ENCODE data around the gene TRPM1.
"Not testable (repeated sequence)": the region's sequence is repeated elsewhere in the genome, so short reads cannot be mapped to it uniquely, and the experiment has no call there.

Gene TRPM1

DNA sequence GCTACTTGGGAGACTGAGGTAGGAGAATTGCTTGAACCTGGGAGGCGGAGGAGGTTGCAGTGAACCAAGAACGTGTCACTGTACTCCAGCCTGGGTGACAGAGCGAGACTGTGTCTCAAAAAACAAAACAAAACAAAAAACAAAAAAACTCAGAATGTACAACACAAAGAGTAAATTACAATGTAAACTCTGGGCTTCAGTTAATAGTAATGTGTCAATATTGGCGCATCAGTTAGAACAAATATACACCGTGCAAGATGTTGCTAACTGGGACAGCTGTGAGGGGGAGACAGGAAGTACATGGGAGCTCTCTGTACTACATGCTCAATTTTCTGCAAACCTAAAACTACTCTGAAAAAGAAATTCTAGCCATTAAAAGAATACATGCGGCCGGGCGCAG lies 23.5 kb upstream of the TRPM1 start:
- DNase-seq (ENCODE audit: low read depth in 2 of 2), result no peak

DNA sequence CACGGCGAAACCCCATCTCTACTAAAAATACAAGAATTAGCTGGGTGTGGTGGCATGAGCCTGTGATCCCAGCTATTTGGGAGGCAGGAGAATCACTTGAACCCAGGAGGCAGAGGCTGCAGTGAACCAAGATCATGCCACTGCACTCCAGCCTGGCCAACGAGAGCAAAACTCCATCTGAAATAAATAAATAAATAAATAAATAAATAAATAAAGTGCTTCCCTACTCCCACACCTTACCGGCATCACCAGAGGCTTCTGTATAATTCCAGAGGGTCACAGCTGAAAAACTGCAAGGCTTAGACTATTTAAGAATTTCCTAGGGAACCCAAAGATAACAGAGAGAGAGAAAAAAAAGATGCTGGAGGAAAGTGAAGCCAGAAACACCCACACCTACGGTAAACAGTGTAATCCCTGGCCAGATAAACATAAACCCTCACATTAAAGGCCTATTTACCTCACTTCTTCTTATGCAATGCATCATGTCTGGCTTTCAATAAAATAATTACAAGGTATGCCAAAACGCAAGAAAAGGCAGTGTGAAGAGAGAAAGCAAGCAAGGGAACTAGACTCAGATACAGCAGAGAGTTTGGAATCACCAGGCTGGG lies 15.0 kb upstream of the TRPM1 start:
- DNase-seq (ENCODE audit: low read depth in 2 of 2), result no peak

DNA sequence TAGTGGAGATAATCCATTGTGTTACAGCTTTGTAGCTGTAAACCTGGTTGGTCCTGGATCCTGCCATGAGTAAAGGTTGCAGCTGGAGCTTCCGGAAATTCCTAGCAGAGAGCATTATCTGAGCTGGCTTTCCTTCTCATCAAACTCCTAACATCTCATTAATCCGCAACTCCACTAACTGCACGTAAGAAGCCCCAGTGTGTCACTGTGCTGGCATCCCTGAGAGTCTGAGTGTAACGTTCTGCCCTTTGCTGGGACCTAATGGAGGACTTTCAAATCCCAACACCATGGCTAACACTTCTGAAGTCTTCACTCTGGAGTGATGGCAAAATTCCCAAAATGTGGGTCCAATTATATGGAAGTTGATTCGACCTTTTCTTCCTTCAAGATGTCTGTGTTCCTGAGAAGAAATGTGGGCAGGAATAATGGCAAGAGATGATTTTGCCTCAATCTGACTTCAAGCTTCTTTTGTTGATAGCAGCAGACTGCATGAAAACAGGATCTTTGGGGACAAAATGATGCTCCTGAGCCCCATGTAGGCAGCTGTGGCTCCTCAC lies 9.6 kb upstream of the TRPM1 start:
- no peak for DNase-seq (ENCODE audit: low read depth in 2 of 2)

DNA sequence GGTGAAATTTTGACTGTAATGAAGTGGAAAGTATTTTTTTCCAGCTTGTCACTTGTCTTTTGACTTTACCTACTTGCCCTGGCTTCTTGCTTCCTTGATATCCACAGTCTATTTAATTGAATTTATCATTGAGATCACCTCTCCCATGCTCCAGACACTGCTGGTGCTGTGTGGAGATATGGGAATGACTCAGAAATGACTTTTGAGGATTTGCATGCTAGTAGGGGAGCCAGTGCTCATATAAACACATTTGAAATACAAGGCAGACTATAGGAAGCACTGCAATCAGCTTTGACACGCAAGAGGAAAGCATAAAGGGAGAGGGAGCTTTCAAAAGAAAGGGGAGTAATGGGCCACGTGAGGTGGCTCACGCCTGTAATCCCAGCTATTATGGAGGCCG lies 7.3 kb upstream of the TRPM1 start:
- DNase-seq (ENCODE audit: low read depth in 2 of 2), result no peak

DNA sequence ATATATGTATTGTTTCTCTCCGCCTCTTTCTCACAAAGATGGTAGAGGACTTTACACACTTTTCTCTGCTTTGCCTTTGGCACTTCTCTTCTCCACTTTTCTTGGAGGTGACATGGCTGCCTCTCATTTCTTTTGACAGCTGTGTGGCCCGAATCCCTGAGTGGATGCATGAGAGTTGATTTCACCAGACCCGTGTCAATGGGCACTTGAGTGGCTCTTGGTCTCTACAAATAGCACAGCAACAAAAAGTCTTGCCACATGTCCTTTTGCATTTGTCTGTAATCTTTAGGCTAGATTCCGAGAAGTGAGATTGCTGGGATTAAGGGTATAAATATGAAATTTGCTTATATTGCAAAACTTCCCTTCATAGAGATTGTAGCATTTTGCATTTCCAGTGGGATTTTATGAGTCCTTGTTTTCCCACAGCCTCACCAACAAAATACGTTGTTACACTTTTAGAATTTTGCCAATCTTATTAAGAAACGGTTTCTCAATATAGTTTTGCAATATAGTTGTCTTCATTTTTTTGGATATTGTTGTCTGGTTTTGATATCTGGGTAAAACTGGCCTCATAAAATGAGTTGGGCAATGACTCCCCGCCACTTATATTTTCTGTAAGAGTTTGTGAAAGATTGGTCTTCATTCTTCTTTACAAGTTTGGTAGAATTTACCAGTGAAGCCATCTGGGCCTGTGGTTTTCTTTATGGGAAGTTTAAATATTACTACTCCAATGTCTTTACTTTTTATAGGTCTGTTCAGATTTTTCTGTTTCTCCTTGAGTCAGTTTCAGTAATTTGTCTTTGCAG lies 5.2 kb upstream of the TRPM1 start:
- DNase-seq (ENCODE audit: low read depth in 2 of 2), result no peak

DNA sequence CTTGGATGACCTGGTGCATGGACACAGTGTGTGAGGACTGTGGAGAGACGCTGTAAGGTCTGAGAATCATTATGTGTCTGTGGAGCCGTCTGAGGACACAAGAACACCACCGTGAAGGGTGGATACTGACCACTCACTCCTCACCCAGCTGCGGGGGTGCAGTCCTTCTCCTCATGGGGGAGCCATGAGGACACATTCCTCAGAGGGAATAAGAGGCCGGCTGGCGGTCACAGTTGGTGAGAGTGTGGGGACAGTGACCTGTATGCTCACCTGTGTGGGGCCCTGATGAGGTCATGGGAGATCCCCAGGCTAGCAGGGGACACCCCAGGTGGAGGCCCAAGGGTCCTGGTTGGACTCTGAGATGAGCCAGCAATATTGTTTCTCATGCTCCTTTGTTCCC lies 2.5 kb upstream of the TRPM1 start:
- DNase-seq (ENCODE audit: low read depth in 2 of 2), result no peak

DNA sequence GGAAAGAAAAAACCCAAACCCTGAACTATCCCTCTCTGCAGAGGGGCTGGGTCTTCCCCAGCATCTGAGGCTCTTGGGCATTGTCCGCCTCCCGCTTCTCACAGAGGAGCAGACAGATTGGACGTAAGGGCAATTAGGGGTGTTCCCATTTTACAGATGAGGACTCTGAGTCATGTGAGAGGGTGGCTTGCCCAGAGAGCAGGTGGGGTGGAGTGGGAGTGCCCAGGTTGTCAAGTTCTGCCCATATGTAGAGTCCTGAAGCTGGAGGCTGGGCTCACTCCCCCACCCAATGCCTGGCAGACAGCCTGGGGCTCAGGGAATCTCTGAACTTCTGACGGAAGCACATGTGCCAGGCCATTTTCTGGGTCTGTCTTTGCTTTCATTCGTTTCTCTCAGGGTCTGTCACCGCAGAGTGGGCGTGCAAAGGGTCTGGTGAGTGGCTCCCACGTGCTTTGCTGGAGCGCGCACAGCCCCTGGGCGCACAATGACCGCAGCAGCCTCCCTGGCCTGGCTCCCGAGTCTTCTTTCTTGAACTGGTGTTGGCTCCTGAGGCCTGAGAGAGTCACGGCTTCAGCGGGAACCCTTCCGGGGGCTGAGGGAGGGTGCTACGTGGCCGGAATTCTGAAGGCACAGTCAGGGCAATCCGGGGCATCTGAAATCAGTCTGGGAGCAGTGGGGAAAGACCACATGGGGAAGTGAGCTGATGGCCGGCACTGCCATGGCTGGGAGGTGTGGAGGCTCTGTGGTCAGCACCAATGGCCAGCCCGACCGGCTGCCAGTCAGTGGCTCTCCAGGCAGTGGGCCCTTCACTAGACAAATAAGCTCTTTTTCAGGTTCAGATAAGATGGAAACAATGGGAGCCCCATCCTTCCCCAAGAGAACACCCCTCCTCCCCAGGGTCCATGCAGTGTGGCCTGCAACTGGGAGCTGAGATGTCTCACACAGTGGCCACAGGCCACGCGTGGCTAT lies 1.1 kb upstream of the TRPM1 start:
- no peak for DNase-seq (ENCODE audit: low read depth in 2 of 2)

DNA sequence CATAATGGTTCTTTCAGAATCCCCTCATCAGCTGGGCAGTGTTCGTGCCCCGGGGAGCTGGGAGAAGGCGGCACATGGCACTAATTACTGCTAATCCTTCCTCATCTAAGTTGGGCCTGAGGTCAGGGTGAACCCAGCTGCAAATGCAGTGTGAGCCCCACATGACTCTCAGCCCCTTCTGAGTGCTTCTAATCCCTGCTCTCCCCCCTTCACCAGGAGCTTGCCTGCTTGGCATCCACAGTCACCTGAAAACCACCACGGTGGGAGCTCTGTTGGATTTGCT lies 455 bp upstream of the TRPM1 start:
- no peak for DNase-seq (ENCODE audit: low read depth in 2 of 2)

DNA sequence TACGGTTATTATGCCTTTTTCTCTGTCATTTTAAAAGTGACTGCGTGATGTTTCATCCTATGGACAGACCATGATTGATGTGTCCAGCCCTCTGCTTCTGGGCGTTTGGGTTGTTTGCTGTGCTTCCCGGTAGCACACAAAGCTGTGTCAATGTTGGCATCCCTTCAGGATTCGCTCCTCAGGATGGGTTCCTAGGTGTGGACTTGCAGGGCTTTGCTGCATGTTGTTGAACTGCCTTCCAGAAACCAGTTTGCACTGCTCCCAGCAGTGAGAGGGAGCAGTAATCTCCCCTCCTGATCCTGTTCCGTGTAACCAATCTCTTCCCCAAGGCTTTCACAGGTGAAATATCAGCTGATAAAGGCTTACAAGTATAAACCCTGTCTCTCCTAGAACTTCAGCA lies 787 bp downstream of the TRPM1 start:
- DNase-seq (ENCODE audit: low read depth in 2 of 2), result no peak

DNA sequence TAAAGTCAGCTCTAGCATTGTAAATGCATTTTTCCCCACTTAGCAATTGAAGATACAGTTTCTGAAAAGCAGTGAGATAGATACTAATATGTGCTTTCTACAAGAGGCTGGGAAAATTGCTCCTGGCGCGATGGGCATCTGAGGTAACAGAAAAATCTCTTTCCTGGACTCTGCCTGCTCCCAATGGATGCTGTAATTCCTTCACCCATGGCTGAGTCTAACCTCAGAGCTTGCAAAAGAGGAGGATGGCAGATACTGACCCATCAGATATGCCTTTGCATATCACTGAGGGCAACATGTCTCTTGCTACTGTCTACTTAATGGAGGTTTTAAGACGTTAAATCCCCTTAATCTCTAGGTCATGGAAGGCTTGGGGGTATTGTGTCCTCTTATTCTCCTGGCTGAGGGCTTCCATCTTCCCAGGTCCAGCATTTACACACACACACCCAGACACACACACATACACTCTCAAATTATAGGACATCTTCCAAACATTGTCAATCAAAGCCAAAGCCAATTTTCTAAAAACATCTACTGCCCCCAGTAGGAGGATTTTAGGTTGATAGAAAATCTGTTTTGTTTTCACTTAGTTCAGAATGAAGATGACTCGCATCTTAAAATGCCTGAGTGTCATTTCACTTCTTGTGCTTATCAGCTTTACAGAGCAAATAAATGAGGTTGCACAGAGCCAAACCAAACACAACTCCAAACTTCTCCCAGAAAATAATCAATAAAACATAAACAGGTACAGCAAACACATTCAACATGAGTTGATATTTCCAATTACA lies 2.4 kb downstream of the TRPM1 start:
- DNase-seq (ENCODE audit: low read depth in 2 of 2), result no peak

DNA sequence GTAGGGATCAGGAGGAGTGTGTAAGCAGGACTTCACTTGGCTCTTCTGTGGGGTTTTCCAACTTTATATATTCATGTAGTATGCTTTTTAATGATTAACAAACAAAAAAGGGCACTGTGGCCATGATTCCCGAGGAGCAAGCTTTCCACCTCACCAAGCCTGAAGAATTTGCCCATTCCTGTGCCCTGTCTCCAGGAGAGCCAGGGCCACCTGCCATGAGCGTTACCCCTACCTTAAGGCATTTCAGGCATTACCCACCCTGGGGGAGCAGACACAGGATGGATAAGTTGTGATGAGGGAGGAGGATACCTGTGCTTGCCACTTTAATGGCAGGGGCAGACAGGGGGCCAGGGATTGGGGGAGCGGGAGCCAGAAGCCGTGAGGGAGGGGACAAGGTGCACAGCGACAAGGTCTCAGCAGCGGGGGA lies 3.0 kb downstream of the TRPM1 start:
- DNase-seq (ENCODE audit: low read depth in 2 of 2), result no peak

DNA sequence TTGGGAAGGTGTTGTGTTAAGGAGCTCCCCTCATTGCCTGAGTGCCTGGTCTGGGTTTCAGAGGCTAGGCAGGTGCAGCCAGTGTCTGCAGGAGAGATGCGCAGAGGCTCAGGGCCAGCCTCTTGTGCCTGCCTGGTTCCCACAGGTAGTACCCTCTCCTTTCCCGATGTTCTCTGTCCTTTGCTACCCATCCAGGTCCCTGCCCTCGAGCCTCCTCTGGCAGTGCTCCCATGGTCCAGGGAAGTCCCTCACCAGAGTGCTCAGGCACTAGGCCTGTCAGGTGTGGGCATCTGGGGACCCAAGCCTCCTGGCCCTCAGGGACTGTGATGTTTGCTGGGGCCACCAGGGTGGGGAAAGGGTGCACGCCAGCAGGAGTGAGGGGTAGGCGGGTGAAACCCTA lies 5.0 kb downstream of the TRPM1 start:
- no peak for DNase-seq (ENCODE audit: low read depth in 2 of 2)

DNA sequence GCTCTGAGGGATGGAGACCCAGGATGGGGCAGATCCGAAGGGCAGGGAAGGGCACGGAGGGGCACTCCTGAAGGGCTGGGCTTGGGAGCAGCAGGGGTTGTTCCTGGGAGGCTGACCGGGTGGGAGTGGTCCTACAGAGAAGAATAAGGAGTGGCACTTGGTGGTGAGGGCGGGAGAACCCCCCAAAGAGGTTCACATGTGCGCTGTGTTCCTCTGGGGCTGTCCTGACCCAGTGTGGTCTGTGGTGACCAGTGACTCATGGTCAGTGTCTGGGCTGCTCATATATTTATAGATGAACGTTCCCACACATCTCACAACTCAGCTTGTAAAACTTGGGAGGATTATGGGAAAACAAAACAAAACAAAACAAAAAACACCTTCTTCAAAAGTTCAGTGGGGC lies 10.0 kb downstream of the TRPM1 start:
- no peak for DNase-seq (ENCODE audit: low read depth in 2 of 2)

DNA sequence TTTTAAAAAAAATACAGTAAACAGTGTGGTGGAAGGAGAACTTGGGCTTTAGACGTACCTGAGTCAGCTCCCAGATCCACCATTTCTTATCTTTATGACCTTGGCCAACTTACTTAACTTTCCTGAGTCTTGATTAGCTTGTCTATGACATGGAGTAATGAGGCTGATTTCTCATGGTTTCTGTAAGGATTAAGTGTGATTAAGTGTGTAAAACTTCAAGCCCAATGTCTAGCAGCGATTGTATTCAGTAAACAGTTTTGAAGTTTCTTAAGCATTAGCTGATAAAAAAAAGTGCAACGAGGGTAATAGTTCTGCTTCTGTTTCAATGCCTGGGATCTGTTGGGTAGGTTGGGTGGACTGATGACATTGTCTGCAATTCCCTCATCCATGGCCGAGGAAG lies 10.8 kb downstream of the TRPM1 start:
- DNase-seq (ENCODE audit: low read depth in 2 of 2), result no peak

DNA sequence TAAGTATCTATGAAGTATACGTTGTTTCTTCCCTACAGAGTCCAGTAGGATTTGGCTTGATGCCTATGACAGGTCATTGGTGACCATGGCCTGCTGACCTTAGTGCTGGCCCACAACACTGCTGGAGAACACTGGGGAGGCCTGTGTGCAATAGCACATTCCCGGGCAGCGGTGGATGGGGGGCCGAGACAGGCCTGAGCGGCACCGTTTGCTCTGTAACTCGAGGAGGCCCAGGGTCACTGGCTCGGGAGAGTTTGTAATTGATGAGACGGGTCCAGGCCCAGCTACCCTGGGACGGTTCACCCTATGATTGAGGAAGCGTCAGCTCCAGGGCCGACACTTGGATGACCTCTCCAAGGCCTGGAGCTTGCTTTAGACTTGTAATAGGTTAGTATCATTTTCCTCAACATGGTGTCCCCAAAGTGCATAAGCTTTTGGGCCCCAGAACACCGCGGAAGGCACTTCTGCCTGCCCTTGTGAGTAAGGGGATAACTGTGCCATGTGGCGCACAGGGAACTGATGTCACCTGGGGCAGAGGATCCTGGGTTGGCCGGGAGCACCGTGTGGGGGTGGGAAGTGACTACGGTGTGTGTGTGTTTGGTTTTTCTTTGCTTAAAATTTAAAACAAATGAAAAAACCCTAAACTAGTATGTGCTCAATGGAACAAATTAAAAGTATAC lies 12.0 kb downstream of the TRPM1 start:
- no peak for DNase-seq (ENCODE audit: low read depth in 2 of 2)

DNA sequence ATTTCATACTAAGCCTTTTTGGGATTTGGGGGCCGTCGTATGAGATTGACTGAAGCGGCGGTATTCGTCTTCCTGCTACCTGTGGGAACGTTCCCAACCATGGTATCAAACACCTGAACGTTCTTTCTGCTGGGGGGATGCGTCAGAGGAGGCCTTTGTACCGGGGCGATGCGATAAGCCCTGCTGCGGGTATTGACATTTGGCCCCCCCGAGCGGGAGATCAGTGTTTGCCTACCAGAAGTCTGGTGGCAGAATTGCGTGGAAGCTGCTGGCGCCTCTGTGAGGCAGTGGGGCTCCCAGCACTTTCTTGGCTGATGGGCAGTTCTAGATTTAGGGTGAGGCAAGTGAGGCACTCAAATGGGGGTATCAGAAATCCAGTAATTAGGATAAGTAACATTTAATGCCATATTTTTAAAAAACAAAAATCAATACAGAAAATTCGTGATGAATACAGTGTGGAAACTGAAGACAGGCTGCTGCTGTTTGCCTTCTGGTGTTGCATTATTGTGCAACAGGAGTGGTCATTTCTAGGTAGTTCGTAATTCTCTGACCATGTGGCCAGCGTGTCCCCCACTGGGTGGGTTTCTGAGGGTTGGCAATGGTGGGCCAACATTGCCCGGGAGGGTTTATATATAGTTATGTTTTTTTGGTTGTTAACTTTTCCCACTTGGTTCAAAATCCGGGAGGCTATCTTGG lies 12.7 kb downstream of the TRPM1 start:
- no peak for DNase-seq (ENCODE audit: low read depth in 2 of 2)

DNA sequence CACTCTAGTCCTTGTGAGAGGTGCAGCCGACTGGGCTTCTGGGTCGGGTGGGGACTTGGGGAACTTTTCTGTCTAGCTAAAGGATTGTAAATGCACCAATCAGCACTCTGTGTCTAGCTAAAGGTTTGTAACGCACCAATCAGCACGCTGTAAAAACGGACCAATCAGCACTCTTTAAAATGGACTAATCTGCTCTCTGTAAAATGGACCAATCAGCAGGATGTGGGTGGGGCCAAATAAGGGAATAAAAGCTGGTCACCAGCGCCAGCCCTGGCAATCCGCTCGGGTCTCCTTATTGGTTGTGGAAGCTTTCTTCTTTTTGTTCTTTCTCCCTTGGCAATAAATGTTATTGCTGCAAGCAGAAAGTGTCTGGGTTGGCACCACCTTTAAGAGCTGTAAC lies 13.5 kb downstream of the TRPM1 start:
- not testable (repeated sequence) for DNase-seq (ENCODE audit: low read depth in 2 of 2)

DNA sequence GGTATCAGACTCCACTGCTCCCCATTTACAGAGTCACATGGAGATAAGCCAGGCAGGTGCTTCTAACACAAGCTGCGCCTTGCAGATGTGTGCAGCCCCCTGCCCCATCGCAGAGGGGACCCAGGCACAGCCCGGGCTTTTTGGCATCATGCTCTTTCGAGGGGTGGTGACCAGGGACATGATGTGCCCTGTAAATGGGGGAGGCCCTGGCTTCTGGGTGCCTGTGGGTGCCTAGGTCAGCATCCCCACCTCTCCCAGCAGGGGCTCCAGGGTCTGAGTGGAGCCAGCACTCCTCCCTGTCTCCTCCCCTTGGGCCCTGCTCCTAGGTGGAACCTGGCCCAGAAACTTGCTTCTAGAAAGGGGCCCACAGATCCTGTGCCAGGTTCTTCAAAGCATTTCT lies 15.2 kb downstream of the TRPM1 start:
- no peak for DNase-seq (ENCODE audit: low read depth in 2 of 2)

DNA sequence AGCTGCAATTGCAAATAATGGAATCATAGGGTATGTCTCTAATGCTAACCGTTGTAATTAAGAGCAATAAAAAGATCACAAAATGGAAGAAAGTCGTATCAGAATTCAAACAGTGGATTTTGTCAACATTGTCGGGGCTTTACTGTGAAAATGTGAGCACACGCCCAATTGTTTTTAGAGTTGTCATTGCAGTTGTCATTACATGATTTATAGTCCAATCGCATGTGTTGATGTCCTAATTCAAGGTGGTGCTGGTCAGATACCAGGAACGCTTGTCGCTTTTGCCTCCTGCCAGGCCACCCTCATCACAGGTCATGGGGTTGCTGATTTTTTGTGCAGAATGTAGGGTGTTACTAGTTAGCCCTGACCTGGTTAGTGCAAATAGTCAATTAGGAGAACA lies 16.2 kb downstream of the TRPM1 start:
- no peak for DNase-seq (ENCODE audit: low read depth in 2 of 2)

DNA sequence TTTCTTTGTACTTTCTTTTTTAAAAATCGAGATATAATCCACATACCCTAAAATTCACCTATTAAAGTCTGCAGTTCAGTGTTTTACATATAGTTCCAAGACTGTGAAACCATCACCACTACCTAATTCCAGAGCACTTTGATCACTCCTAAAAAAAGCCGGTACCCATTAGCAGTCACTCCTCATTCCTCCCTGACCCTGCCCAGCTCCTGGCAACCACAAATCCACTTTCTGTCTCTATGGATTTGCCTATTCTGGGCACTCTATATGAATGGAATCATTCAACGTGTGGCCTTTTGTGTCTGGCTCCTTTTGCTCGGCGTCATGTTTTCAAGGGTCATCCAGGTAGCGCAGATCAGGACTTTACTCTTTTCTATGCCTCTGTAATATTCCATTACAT lies 17.3 kb downstream of the TRPM1 start:
- no peak for DNase-seq (ENCODE audit: low read depth in 2 of 2)

Data from activated CD8-positive, alpha-beta memory T cell treated with anti-CD3 and anti-CD28 coated beads for 4 hours (primary cell).